ENCODE data around the gene CAMSAP1. TPM values are rescaled to one million over a fixed set of nuclear protein-coding genes. Genes with fewer than 3 reads are reported as not detected.

The CAMSAP1 gene
- polyA plus RNA-seq, 1 donor from 2014 or later, result 58.5 TPM

DNA sequence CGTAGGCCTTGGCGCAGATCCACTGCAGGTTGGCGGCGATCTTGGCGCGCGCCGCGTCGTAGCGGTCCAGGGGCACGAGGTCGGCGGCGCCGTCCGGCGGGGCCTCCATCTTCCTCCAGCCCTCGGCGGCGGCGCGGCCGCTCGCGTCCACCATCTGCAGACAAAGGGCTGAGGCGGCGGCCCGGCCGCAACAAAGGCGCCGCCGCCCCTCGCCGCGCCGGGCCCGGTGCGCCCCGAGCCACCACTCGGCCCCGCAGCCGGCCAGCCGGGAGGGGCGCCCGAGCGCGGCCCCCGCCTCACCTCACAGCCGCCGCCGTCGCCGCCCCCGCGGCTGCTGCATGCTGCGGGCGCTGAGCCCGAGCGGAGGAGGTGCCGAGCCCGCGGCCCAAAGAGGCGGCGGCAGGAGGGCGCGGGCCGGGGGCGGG, 328 bp downstream of the CAMSAP1 start:
- Histone ChIP-seq H3K4me2 (ENCODE audit: low read length) (no peak overlapping the region), H3K9me3 (ENCODE audit: low read length) (no peaks in the 10 kb centered on the region), H3K4me3 (ENCODE audit: low read length) (peak overlapping the region; percentile 95), H3K27ac (ENCODE audit: low read length) (peak overlapping the region; percentile 47), H4K20me1 (ENCODE audit: insufficient read depth) (peaks cover 6% of the 10 kb centered on the region), H3K36me3 (ENCODE audit: insufficient read depth, low read length) (peaks cover 4% of the 10 kb centered on the region), H3F3A (ENCODE audit: insufficient read depth, low read length, poor library complexity, severe bottlenecking) (no peaks in the 10 kb centered on the region), H3K9ac (ENCODE audit: low read length) (peak overlapping the region; percentile 83), H3K27me3 (ENCODE audit: insufficient read depth, low read depth, low read length) (no peaks in the 10 kb centered on the region), H3K79me2 (replicated peaks; ENCODE audit: insufficient read depth, low read length) (peaks cover 72% of the 10 kb centered on the region), H2AFZ (ENCODE audit: low read depth, low read length) (no peak overlapping the region), H3K9me2 (ENCODE audit: insufficient read depth, low read length) (no peaks in the 10 kb centered on the region)
- TF ChIP-seq, protein P1, sequence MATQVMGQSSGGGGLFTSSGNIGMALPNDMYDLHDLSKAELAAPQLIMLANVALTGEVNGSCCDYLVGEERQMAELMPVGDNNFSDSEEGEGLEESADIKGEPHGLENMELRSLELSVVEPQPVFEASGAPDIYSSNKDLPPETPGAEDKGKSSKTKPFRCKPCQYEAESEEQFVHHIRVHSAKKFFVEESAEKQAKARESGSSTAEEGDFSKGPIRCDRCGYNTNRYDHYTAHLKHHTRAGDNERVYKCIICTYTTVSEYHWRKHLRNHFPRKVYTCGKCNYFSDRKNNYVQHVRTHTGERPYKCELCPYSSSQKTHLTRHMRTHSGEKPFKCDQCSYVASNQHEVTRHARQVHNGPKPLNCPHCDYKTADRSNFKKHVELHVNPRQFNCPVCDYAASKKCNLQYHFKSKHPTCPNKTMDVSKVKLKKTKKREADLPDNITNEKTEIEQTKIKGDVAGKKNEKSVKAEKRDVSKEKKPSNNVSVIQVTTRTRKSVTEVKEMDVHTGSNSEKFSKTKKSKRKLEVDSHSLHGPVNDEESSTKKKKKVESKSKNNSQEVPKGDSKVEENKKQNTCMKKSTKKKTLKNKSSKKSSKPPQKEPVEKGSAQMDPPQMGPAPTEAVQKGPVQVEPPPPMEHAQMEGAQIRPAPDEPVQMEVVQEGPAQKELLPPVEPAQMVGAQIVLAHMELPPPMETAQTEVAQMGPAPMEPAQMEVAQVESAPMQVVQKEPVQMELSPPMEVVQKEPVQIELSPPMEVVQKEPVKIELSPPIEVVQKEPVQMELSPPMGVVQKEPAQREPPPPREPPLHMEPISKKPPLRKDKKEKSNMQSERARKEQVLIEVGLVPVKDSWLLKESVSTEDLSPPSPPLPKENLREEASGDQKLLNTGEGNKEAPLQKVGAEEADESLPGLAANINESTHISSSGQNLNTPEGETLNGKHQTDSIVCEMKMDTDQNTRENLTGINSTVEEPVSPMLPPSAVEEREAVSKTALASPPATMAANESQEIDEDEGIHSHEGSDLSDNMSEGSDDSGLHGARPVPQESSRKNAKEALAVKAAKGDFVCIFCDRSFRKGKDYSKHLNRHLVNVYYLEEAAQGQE (IDR thresholded peaks at IDR 0.05; ENCODE audit: borderline replicate concordance), result no peak
- TF ChIP-seq SMC3 (conservative IDR thresholded peaks at IDR 0.05; ENCODE audit: poor library complexity) (no peak), EZH2 (IDR thresholded peaks at IDR 0.05; ENCODE audit: borderline replicate concordance, insufficient read depth, low read length, poor library complexity, severe bottlenecking) (no peak), RAD21 (conservative IDR thresholded peaks at IDR 0.05) (no peak), CTCF (IDR thresholded peaks at IDR 0.05; ENCODE audit: poor library complexity, severe bottlenecking) (no peak), POLR2AphosphoS5 (IDR thresholded peaks at IDR 0.05) (peak; percentile 47), TAF1 (IDR thresholded peaks at IDR 0.05; ENCODE audit: low read depth) (no peak)

DNA sequence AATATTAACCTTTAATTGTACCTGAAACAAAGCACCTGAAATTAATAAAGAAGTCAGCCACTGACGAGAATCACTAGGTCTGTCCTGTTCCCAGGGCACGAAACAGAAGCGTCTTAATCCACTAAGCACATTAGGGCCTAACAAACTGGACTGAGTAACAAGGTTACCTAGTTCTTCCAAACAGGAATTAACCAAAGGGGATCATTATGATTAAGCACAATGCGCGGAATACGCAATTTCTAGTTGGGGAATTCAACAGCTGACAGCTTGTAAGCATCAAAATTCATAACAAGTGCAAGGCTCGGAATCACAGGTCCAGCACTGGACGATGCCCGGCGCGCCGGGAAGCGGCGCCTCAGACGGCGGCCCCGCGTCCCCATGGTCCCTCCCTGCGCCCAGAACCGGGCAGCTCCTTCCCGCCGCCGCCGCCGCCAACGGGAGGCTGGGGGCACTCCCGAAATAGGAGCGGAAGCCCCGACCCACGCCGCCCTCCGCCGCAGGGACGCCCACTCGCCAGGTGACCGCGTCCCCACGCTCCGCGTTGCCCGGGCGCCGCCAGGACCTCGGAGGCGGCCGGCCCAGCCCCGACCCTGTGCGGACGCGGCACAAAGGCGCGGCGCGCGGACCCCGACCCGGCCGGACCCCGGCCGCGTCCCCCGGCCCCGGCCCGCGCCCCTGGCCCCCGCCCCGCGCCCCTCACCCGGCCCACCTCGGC, 898 bp downstream of the CAMSAP1 start:
- Histone ChIP-seq H3K36me3 (ENCODE audit: insufficient read depth, low read length) (peaks cover 4% of the 10 kb centered on the region), H3K4me2 (ENCODE audit: low read length) (peak overlapping the region; percentile 84), H3K9ac (ENCODE audit: low read length) (peak overlapping the region; percentile 83), H3K79me2 (replicated peaks; ENCODE audit: insufficient read depth, low read length) (peaks cover 78% of the 10 kb centered on the region), H3K4me3 (ENCODE audit: low read length) (peak overlapping the region; percentile 95), H3F3A (ENCODE audit: insufficient read depth, low read length, poor library complexity, severe bottlenecking) (no peaks in the 10 kb centered on the region), H3K9me2 (ENCODE audit: insufficient read depth, low read length) (no peaks in the 10 kb centered on the region), H3K27ac (ENCODE audit: low read length) (peak overlapping the region; percentile 72), H4K20me1 (ENCODE audit: insufficient read depth) (peaks cover 6% of the 10 kb centered on the region), H2AFZ (ENCODE audit: low read depth, low read length) (no peak overlapping the region), H3K27me3 (ENCODE audit: insufficient read depth, low read depth, low read length) (no peaks in the 10 kb centered on the region), H3K9me3 (ENCODE audit: low read length) (no peaks in the 10 kb centered on the region)
- no peak for TF ChIP-seq SMC3 (conservative IDR thresholded peaks at IDR 0.05; ENCODE audit: poor library complexity)
- TF ChIP-seq RAD21 (conservative IDR thresholded peaks at IDR 0.05), result peak; percentile 10

All from neural cell (in vitro differentiated cells).